SJCRH30 (cell line): ENCODE measurements around the gene S100A7. TPM values are rescaled to one million over a fixed set of nuclear protein-coding genes. Genes with fewer than 3 reads are reported as not detected.

Experiments
- total RNA-seq: library from RNA; depleted of rRNA; stranded (reverse); fragments of >200 nt; shearing (Covaris generic); gene quantifications from 2 replicates; pipeline ENCODE4 v1.2.3, GENCODE V29; 2014; rRNA removed

The S100A7 gene
- total RNA-seq, 1 experiment from 2014 or later, result not detected

Other genes with a start within 250 kb of the S100A7 start
- gene PRR9, start 243.1 kb downstream of the S100A7 start, total RNA-seq, result not detected in 2 replicates
- gene LORICRIN, start 201.0 kb downstream of the S100A7 start, total RNA-seq, result not detected in 2 replicates
- not detected in 2 replicates for gene PGLYRP3, start 147.7 kb downstream of the S100A7 start, total RNA-seq
- gene PGLYRP4, start 111.8 kb downstream of the S100A7 start, total RNA-seq, result not detected in 2 replicates
- gene S100A9, start 102.8 kb downstream of the S100A7 start, total RNA-seq, result not detected in 2 replicates
- not detected in 2 replicates for gene S100A12, start 85.0 kb downstream of the S100A7 start, total RNA-seq
- not detected in 2 replicates for gene S100A8, start 69.6 kb downstream of the S100A7 start, total RNA-seq
- gene S100A7A, start 44.1 kb downstream of the S100A7 start, total RNA-seq, result not detected in 2 replicates
- 38.8 and 48.3 TPM in 2 replicates for gene S100A6, start 75.3 kb upstream of the S100A7 start, total RNA-seq
- not detected in 2 replicates for gene S100A5, start 80.3 kb upstream of the S100A7 start, total RNA-seq
- 1.0 and 2.1 TPM in 2 replicates for gene S100A4, start 85.2 kb upstream of the S100A7 start, total RNA-seq
- gene S100A3, start 88.6 kb upstream of the S100A7 start, total RNA-seq, result 0.38 and 1.0 TPM in 2 replicates
- 3.2 and 5.5 TPM in 2 replicates for gene S100A2, start 105.2 kb upstream of the S100A7 start, total RNA-seq
- 46.6 and 50.7 TPM in 2 replicates for gene S100A16, start 152.5 kb upstream of the S100A7 start, total RNA-seq
- gene S100A14, start 155.7 kb upstream of the S100A7 start, total RNA-seq, result not detected in 2 replicates
- gene S100A13, start 166.9 kb upstream of the S100A7 start, total RNA-seq, result 100 and 113 TPM in 2 replicates
- gene S100A1, start 167.8 kb upstream of the S100A7 start, total RNA-seq, result 3.6 and 4.4 TPM in 2 replicates
- gene CHTOP, start 173.4 kb upstream of the S100A7 start, total RNA-seq, result 60.2 and 68.2 TPM in 2 replicates
- gene SNAPIN, start 198.1 kb upstream of the S100A7 start, total RNA-seq, result 29.0 and 31.9 TPM in 2 replicates
- gene ILF2, start 210.3 kb upstream of the S100A7 start, total RNA-seq, result 366 and 380 TPM in 2 replicates
- gene NPR1, start 218.0 kb upstream of the S100A7 start, total RNA-seq, result 0.06 TPM in 1 of 2 replicates, not detected in the other